HEK293 (cell line): Measurements from ENCODE around the gene TBC1D12.

Source experiments
- CTCF ChIA-PET: fragments of 350-600 bp; formaldehyde crosslinking; extraction: SDS; loops from one replicate; lab custom pipeline; 2021; ENCODE audit warnings: antibody characterized with exemption; lab: Yijun Ruan, JAX
- POLR2A ChIA-PET: fragments of 300-600 bp; formaldehyde crosslinking; extraction: SDS; loops from one replicate; lab custom pipeline; 2020; ENCODE audit warnings: antibody characterized with exemption, inconsistent platforms; lab: Yijun Ruan, JAX
- H3K27ac ChIP-seq: fragments of 200-500 bp; sonication (Bioruptor generic); 2 replicates; pipeline ENCODE4 v1.5.1; 2014; ENCODE audit warnings: low read depth, low read length, control low read depth, inconsistent platforms; ENCODE audit errors: extremely low read depth
- H3K36me3 ChIP-seq, 2 experiments: fragments of 200-500 bp in 1 of 2; sonication (Bioruptor generic) in 1 of 2; 1 replicate in 1 of 2; 2 replicates in 1 of 2; pipeline ENCODE4 v1.5.1; 2014 to 2017; ENCODE audit warnings: inconsistent platforms in 2 of 2, low read length in 2 of 2; ENCODE audit not compliant: control insufficient read depth in 2 of 2, insufficient read depth in 1 of 2
- H3K4me1 ChIP-seq: fragments of 200-500 bp; sonication (Bioruptor generic); 2 replicates; pipeline ENCODE4 v1.5.1; 2014; ENCODE audit warnings: mild to moderate bottlenecking, low read length, inconsistent platforms; ENCODE audit not compliant: control insufficient read depth, insufficient read depth
- H3K4me3 ChIP-seq: 2 replicates; pipeline ENCODE4 v1.5.1; 2011; ENCODE audit warnings: low read depth, mild to moderate bottlenecking, control low read depth, low read length, moderate library complexity
- H3K9me3 ChIP-seq: fragments of 200-500 bp; sonication (Bioruptor generic); 2 replicates; pipeline ENCODE4 v1.5.1; 2014; ENCODE audit warnings: low read depth, low read length, inconsistent platforms; ENCODE audit not compliant: control insufficient read depth, insufficient read depth
- GLIS2 ChIP-seq: fragments of 450-650 bp; formaldehyde crosslinking; IDR thresholded peaks from 2 replicates; pipeline ENCODE4 v1.5.1; 2016; ENCODE audit warnings: missing biosample characterization, missing genetic modification characterization
- HOXA7 ChIP-seq: sonication (generic); formaldehyde crosslinking; IDR thresholded peaks from 2 replicates; pipeline ENCODE4 v1.8.1; 2022; ENCODE audit warnings: missing genetic modification reagents, borderline replicate concordance
- KLF16 ChIP-seq: fragments of 450-650 bp; formaldehyde crosslinking; IDR thresholded peaks from 2 replicates; pipeline ENCODE4 v1.5.1; 2017; ENCODE audit warnings: missing biosample characterization, missing genetic modification characterization
- OVOL3 ChIP-seq: fragments of 450-650 bp; formaldehyde crosslinking; IDR thresholded peaks from 2 replicates; pipeline ENCODE4 v1.5.1; 2016; ENCODE audit warnings: missing biosample characterization, missing genetic modification characterization
- SCRT1 ChIP-seq: fragments of 450-650 bp; formaldehyde crosslinking; IDR thresholded peaks from 2 replicates; pipeline ENCODE4 v1.5.1; 2016; ENCODE audit warnings: missing biosample characterization, missing genetic modification characterization, borderline replicate concordance
- ZBTB17 ChIP-seq: fragments of 450-650 bp; formaldehyde crosslinking; IDR thresholded peaks from 2 replicates; pipeline ENCODE4 v1.5.1; 2016; ENCODE audit warnings: missing biosample characterization, missing genetic modification characterization
- ZBTB8A ChIP-seq: fragments of 450-650 bp; formaldehyde crosslinking; IDR thresholded peaks from 2 replicates; pipeline ENCODE4 v1.5.1; 2016; ENCODE audit warnings: missing biosample characterization, missing genetic modification characterization
- ZEB2 ChIP-seq: fragments of 450-650 bp; formaldehyde crosslinking; IDR thresholded peaks from 2 replicates; pipeline ENCODE4 v1.5.1; 2016; ENCODE audit warnings: missing biosample characterization, missing genetic modification characterization
- ZNF16 ChIP-seq: fragments of 450-650 bp; formaldehyde crosslinking; IDR thresholded peaks from 2 replicates; pipeline ENCODE4 v1.5.1; 2016; ENCODE audit warnings: low read depth, missing biosample characterization, missing genetic modification characterization
- ZNF211 ChIP-seq: fragments of 450-650 bp; formaldehyde crosslinking; IDR thresholded peaks from 2 replicates; pipeline ENCODE4 v1.5.1; 2016; ENCODE audit warnings: low read depth, missing biosample characterization, missing genetic modification characterization
- ZNF239 ChIP-seq: fragments of 450-650 bp; formaldehyde crosslinking; IDR thresholded peaks from 2 replicates; pipeline ENCODE4 v1.5.1; 2016; ENCODE audit warnings: missing biosample characterization, missing genetic modification characterization
- ZNF335 ChIP-seq: fragments of 450-650 bp; formaldehyde crosslinking; conservative IDR thresholded peaks from 2 replicates; pipeline ENCODE4 v1.5.1; 2016; ENCODE audit warnings: missing biosample characterization, missing genetic modification characterization
- ZNF366 ChIP-seq: fragments of 450-650 bp; formaldehyde crosslinking; conservative IDR thresholded peaks from 2 replicates; pipeline ENCODE4 v1.5.1; 2016; ENCODE audit warnings: missing biosample characterization, missing genetic modification characterization
- ZNF37A ChIP-seq: fragments of 450-650 bp; IDR thresholded peaks from 2 replicates; pipeline ENCODE4 v1.5.1; 2018; ENCODE audit warnings: missing biosample characterization, missing genetic modification characterization
- ZNF558 ChIP-seq: fragments of 450-650 bp; formaldehyde crosslinking; IDR thresholded peaks from 2 replicates; pipeline ENCODE4 v1.5.1; 2016; ENCODE audit warnings: missing biosample characterization, missing genetic modification characterization
- ZNF561 ChIP-seq: fragments of 450-650 bp; IDR thresholded peaks from 2 replicates; pipeline ENCODE4 v1.5.1; 2018; ENCODE audit warnings: missing biosample characterization, missing genetic modification characterization, borderline replicate concordance
- ZNF776 ChIP-seq: fragments of 450-650 bp; formaldehyde crosslinking; IDR thresholded peaks from 2 replicates; pipeline ENCODE4 v1.5.0; 2017; ENCODE audit warnings: missing biosample characterization, missing genetic modification characterization, borderline replicate concordance
- ZNF830 ChIP-seq: fragments of 450-650 bp; IDR thresholded peaks from 2 replicates; pipeline ENCODE4 v1.5.0; 2018; ENCODE audit warnings: missing biosample characterization, missing genetic modification characterization, low read depth, mild to moderate bottlenecking, moderate library complexity
- TF ChIP-seq, protein P1 (sequence below): fragments of 450-650 bp; formaldehyde crosslinking; IDR thresholded peaks from 2 replicates; pipeline ENCODE4 v1.5.1; 2016; ENCODE audit warnings: missing biosample characterization, missing genetic modification characterization

Gene TBC1D12

GRCh38 chr10:94363251-94363565 lies 39.1 kb upstream of the TBC1D12 start:
- no peaks in the 10 kb centered on the region for H3K9me3 ChIP-seq
- H3K4me1 ChIP-seq, result peaks cover 11% of the 10 kb centered on the region
- CTCF ChIA-PET, result interaction anchor here (0.6 to 2.1 kb wide), 20 partner anchors 10 to 1310 kb away, joined by 3 to 9 read pairs (median 4); partner anchors contain the start of gene TBC1D12
- POLR2A ChIA-PET, result interaction anchor here (0.5 to 2.1 kb wide), 2 partner anchors 39 to 41 kb away, joined by 3 to 11 read pairs; partner anchors contain the start of gene TBC1D12
- H3K27ac ChIP-seq, result peak overlapping the region; percentile 42; the same call in 1 of the 2 replicates
- no peak overlapping the region for H3K4me3 ChIP-seq
- TF ChIP-seq, protein P1, sequence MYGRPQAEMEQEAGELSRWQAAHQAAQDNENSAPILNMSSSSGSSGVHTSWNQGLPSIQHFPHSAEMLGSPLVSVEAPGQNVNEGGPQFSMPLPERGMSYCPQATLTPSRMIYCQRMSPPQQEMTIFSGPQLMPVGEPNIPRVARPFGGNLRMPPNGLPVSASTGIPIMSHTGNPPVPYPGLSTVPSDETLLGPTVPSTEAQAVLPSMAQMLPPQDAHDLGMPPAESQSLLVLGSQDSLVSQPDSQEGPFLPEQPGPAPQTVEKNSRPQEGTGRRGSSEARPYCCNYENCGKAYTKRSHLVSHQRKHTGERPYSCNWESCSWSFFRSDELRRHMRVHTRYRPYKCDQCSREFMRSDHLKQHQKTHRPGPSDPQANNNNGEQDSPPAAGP (tag by site-specific recombination), result no peak
- TF ChIP-seq ZEB2 (peak; percentile 10; the same call in 1 of the 2 replicates), ZBTB8A (tag by site-specific recombination) (0 out of 2 replicates have a peak, but pooled peaks have one; percentile 1), ZNF37A (no peak), ZNF366 (tag by site-specific recombination) (0 out of 2 replicates have a peak, but pooled peaks have one; percentile 2), ZNF776 (tag by site-specific recombination) (no peak)
- TF ChIP-seq, all 188 proteins: peak for 3
- peaks cover 23 to 29% of the 10 kb centered on the region in 2 experiments for H3K36me3 ChIP-seq

DNA sequence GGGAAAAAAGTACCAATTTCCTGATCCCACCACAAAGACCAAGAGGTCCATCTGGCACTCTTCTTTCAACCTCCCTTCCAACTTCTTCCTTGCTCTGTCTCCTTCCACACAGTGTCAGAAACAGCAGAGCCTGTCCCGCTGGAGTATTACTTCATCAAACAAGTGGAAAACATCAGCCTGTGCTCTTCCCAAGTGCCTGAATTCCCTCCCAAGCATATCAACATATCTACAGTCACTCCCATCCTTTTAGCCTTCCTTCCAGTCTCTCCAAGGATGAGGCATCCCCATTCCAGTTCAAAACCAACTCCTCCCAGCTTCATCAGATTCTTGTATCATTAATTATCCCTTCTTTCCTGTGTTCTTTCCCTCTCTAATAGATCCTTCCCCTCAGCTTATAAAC lies 37.9 kb upstream of the TBC1D12 start:
- POLR2A ChIA-PET, result no interaction called here
- H3K27ac ChIP-seq, result no peak overlapping the region

GRCh38 chr10:94366382-94366781 lies 36.0 kb upstream of the TBC1D12 start:
- Histone ChIP-seq H3K4me1 (peaks cover 6% of the 10 kb centered on the region), H3K4me3 (no peak overlapping the region), H3K9me3 (no peaks in the 10 kb centered on the region), H3K36me3 (peaks cover 0 to 1% of the 10 kb centered on the region in 2 experiments; a peak in 1 of 3 replicates), H3K27ac (no peak overlapping the region)
- TF ChIP-seq ZNF335 (tag by site-specific recombination) (0 out of 2 replicates have a peak, but pooled peaks have one; percentile 14), SCRT1 (tag by site-specific recombination) (no peak)
- POLR2A ChIA-PET, result interaction anchor here (1.2 kb wide), 1 partner anchor 36 kb away, joined by 4 read pairs; the partner anchor contains the start of gene TBC1D12
- CTCF ChIA-PET, result interaction anchor here (0.7 to 1.5 kb wide), 2 partner anchors 36 to 39 kb away, joined by 4 to 5 read pairs; partner anchors contain the start of gene TBC1D12

More for the DNA sequence above, 37.9 kb upstream of the TBC1D12 start:
- H3K4me3 ChIP-seq, result no peak overlapping the region
- 0 out of 2 replicates have a peak, but pooled peaks have one; percentile 19 for TF ChIP-seq ZBTB17 (tag by site-specific recombination)
- no peak for TF ChIP-seq ZNF16 (tag by site-specific recombination)
- H3K9me3 ChIP-seq, result no peaks in the 10 kb centered on the region
- CTCF ChIA-PET, result no interaction called here
- peaks cover 14 to 16% of the 10 kb centered on the region in 2 experiments; a peak in 2 of 3 replicates for H3K36me3 ChIP-seq
- peaks cover 11% of the 10 kb centered on the region for H3K4me1 ChIP-seq

DNA sequence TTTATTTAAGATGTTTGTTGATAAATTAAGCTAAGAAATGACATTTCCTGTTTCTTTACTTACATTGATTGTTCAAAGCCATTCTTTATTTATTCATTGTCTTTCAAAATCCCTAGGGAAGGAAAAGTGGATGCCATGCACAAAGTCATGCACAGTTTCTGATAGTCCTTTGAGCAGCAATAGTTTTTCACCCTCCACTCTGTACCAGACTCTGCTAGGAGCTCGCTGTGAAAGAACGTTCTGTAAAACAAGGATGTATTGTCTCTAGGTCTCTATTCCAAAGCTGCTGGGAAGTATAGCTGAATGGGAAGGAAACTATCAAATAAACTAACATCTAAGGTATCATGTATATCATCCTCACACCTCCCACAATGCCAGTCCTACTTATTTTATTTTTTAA lies 31.8 kb upstream of the TBC1D12 start:
- CTCF ChIA-PET, result interaction anchor here (0.6 to 0.7 kb wide), 2 partner anchors 9 to 89 kb away, joined by 3 to 6 read pairs; no protein-coding TSS in a partner anchor
- TF ChIP-seq OVOL3 (tag by site-specific recombination) (no peak), ZNF239 (tag by site-specific recombination) (no peak), ZNF561 (tag by site-specific recombination) (no peak), KLF16 (tag by site-specific recombination) (no peak), ZNF830 (tag by site-specific recombination) (no peak), ZNF558 (tag by site-specific recombination) (no peak), GLIS2 (tag by site-specific recombination) (no peak), ZNF211 (tag by site-specific recombination) (no peak), ZNF16 (tag by site-specific recombination) (no peak), HOXA7 (no peak), ZEB2 (no peak), ZBTB8A (tag by site-specific recombination) (no peak)
- TF ChIP-seq, all 188 proteins: peak for 0
- H3K9me3 ChIP-seq, result no peaks in the 10 kb centered on the region
- no peaks in the 10 kb centered on the region for H3K36me3 ChIP-seq
- H3K27ac ChIP-seq, result no peak overlapping the region
- no peaks in the 10 kb centered on the region for H3K4me1 ChIP-seq
- no peak overlapping the region for H3K4me3 ChIP-seq
- POLR2A ChIA-PET, result interaction anchor here (0.6 kb wide), 1 partner anchor 31 kb away, joined by 3 read pairs; no protein-coding TSS in a partner anchor
